Fibroblast of mammary gland (primary cell): ENCODE data around the gene CCSER1.

ENCODE experiments used
- DNase-seq: peaks from one replicate; pipeline ENCODE4 v3.0.0-alpha.2; 2010; ENCODE audit warnings: low read depth
- H3K4me3 ChIP-seq: 2 replicates; pipeline ENCODE4 v1.5.1; 2011; ENCODE audit warnings: low read depth, mild to moderate bottlenecking, low read length, moderate library complexity; ENCODE audit not compliant: control insufficient read depth
- TF ChIP-seq, protein P1 (sequence below): conservative IDR thresholded peaks from 2 replicates; pipeline ENCODE4 v1.5.1; 2011; ENCODE audit warnings: low read depth, low read length, inconsistent platforms; ENCODE audit not compliant: control insufficient read depth, insufficient read depth

CCSER1 gene

DNA sequence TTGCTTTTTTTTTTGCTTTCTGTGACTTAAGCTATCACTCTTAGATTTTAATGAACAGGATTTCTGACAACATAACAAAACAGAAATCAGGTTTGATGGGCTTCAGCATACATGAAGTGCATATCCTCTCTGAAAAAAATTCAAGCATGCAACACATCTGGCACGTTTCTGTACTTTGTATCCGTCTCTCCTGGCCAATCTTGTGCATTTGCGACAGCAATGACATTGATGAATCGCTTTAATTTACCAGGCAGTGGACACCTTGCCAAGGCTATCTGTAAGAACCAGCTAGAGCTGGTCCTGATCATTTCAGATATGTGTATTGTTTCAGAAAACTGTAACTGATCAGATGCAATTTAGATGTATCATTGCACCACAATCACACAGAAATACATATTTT, 93.3 kb downstream of the CCSER1 start:
- TF ChIP-seq, protein P1, sequence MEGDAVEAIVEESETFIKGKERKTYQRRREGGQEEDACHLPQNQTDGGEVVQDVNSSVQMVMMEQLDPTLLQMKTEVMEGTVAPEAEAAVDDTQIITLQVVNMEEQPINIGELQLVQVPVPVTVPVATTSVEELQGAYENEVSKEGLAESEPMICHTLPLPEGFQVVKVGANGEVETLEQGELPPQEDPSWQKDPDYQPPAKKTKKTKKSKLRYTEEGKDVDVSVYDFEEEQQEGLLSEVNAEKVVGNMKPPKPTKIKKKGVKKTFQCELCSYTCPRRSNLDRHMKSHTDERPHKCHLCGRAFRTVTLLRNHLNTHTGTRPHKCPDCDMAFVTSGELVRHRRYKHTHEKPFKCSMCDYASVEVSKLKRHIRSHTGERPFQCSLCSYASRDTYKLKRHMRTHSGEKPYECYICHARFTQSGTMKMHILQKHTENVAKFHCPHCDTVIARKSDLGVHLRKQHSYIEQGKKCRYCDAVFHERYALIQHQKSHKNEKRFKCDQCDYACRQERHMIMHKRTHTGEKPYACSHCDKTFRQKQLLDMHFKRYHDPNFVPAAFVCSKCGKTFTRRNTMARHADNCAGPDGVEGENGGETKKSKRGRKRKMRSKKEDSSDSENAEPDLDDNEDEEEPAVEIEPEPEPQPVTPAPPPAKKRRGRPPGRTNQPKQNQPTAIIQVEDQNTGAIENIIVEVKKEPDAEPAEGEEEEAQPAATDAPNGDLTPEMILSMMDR: no peak
- DNase-seq: no peak
- H3K4me3 ChIP-seq: no peak overlapping the region

DNA sequence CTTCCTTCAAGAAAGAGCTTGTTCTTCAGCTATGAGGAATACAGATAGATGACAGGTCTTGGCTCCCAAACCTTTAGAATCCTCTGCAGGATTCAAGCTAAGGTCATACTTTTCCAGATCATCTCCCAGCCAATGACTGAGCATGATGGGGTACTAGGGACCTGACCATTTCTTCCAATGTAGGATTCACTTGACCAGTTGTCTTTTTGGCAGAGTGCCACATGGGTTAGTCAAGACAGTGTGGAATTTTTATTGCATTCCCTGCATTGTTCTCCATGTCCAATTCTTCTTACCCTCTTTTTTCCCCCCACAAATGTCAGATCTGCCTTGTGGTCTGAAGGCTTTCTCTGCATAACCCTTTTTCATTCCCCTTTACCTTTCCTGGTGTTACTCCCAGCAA, 99.5 kb downstream of the CCSER1 start:
- peak; percentile 0 for DNase-seq

DNA sequence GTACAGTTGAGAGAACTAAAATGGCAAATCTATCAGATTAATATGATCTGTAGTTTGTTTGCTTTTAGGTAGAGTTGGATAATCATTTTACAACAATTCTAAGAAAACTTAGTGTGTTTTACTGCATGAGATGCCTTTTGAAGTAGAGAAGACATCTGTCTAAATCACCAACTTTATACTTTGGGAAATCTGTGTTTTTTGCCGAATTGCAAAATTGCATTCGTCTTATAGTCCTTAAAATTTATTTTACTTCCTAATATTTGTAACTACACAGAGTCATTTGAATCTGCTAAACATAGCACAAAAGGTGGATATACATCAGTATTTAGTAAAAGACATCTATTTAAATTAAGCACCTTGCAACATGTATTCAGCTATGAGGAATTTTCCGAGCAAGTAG, 100.0 kb downstream of the CCSER1 start:
- H3K4me3 ChIP-seq: no peak overlapping the region
- no peak for DNase-seq
- TF ChIP-seq, protein P1: no peak

More for the DNA sequence above, 99.5 kb downstream of the CCSER1 start:
- TF ChIP-seq, protein P1: no peak
- H3K4me3 ChIP-seq: no peak overlapping the region

DNA sequence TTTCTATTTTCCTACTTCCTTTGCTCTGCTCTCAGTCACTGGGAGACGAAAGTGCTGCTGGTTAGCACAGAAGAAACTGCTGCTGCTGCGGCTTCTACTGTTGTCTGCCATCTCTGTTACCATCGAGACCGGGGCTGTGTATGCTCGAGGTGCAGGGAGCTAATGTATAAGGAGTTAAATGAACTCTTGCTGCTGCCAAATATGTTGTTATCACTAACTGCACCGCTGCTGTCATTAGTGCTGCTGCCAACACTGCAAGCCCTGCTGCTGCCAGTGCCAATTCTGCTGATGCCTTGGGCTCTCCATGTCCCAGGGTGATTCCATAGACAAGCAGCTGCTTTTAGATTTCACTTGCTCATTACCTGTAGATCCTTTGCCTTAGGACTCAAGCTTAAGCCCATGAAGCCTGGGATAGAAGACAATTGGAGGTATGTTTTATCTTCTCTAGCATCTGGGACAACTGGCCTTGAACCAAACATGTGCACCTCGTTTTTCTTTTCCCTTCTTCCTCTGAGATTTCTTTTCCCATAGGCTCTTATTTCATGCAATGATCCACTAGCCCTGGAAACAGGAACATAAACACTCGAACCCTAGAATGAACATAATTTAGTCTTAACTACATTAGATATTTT, 107.8 kb downstream of the CCSER1 start:
- DNase-seq: no peak
- TF ChIP-seq, protein P1: no peak
- H3K4me3 ChIP-seq: no peak overlapping the region

DNA sequence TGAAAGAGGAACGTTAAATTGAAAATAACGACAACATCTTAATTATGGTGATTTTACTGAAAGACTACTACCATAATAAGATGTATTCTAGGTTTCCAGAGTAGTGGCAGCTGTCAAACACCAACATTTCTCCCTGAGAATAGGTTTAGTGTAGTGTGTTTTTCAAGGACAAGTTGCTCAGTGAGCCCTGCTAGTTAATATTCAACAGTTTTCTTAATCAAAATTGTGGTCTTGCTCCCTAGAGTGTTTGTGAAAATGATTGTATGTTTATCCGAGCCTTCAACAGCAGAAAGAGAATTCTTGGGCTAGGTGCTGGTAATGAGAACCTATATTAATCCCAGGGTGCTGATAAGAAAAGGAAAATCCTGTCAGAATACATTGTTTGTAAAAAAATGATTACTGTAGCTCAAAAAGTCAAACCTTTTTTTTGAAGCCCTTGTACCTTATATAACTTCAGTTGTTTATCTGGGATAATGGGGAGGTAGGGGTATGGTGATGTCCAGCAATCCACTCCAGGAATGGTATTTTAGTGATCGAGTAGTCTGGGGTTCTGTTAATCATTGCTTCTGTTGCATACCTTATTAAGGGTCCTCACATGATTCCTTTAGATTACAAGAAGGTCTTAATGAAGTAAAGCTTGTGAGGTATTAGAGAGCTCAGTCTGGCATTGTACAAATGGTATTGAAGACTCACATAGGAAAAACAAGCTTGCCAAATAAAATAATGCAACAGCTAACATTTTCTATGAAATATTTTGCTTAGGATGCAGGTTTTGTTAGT, 110.7 kb downstream of the CCSER1 start:
- TF ChIP-seq, protein P1: no peak
- DNase-seq: no peak
- H3K4me3 ChIP-seq: no peak overlapping the region

DNA sequence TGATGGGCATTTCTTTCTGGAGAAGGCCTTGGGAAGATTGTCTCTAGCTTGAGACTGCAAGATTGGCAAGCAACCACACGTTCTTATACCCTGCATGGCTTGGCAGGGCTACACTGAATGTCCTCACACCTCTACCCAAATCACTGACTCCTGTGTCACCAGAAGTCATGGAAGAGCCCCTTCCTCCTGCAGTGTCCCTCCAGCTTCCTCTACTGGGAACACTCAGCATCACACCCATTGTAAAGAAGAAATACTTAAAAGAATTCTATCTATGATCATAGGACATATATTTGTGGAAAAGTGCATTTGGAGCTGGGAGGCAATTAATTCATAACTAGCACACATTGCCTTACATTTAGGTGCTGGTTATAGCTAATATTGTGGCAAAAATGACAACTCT, 113.1 kb downstream of the CCSER1 start:
- TF ChIP-seq, protein P1: no peak
- DNase-seq: no peak
- no peak overlapping the region for H3K4me3 ChIP-seq
